Natural killer cell (primary cell): ENCODE measurements around the gene ZACN. TPM values are rescaled to one million over a fixed set of nuclear protein-coding genes. Genes with fewer than 3 reads are reported as not detected.

Source experiments
- ATAC-seq, 3 donors: fragments of 150-1000 bp in 2 of 3; fragments of 200-7000 bp in 1 of 3; cut with Tn5 transposase; 1 replicate in 1 of 3; 2 replicates in 2 of 3; pipeline ENCODE4 v1.10.0; 2021; ENCODE audit warnings: mild to moderate bottlenecking in 2 of 3, moderate library complexity in 2 of 3
- DNase-seq, 2 donors: peaks; one replicate each; pipeline versions ENCODE4 v3.0.0 to v3.0.0-alpha.2; 2013 to 2021; ENCODE audit warnings: mixed read lengths in 1 of 2
- H3K27ac ChIP-seq: one replicate; pipeline ENCODE4 v1.5.1; 2013; ENCODE audit warnings: mild to moderate bottlenecking, low read length
- H3K27me3 ChIP-seq: one replicate; pipeline ENCODE4 v1.6.1; 2013; ENCODE audit warnings: low read length; ENCODE audit not compliant: control insufficient read depth, insufficient read depth
- H3K36me3 ChIP-seq: one replicate; pipeline ENCODE4 v1.6.1; 2013; ENCODE audit warnings: low read length; ENCODE audit not compliant: control insufficient read depth, insufficient read depth
- H3K4me1 ChIP-seq: one replicate; pipeline ENCODE4 v1.6.1; 2013; ENCODE audit warnings: low read length; ENCODE audit not compliant: control insufficient read depth, insufficient read depth
- H3K4me3 ChIP-seq: one replicate; pipeline ENCODE4 v1.5.1; 2013; ENCODE audit warnings: low read length
- H3K9me3 ChIP-seq: one replicate; pipeline ENCODE4 v1.6.1; 2013; ENCODE audit warnings: low read length; ENCODE audit not compliant: control insufficient read depth, insufficient read depth
- H3K27ac Mint-ChIP-seq, 2 donors: one replicate each; pipeline ENCODE4 v1.8.0; 2022; ENCODE audit warnings: mild to moderate bottlenecking in 2 of 2, mixed read lengths in 2 of 2, moderate library complexity in 1 of 2
- H3K27me3 Mint-ChIP-seq, 2 donors: one replicate each; pipeline ENCODE4 v1.8.0; 2022; ENCODE audit warnings: low read depth in 2 of 2, mixed read lengths in 2 of 2
- H3K36me3 Mint-ChIP-seq: one replicate; pipeline ENCODE4 v1.8.0; 2022; ENCODE audit warnings: mixed read lengths
- H3K4me1 Mint-ChIP-seq, 2 donors: one replicate each; pipeline ENCODE4 v1.8.0; 2022; ENCODE audit warnings: mixed read lengths in 2 of 2
- H3K4me3 Mint-ChIP-seq: one replicate; pipeline ENCODE4 v1.8.0; 2022; ENCODE audit warnings: mild to moderate bottlenecking, moderate library complexity, mixed read lengths
- H3K9me3 Mint-ChIP-seq, 2 donors: one replicate each; pipeline ENCODE4 v1.8.0; 2022; ENCODE audit warnings: mixed read lengths in 2 of 2
- WGBS: methylation state at CpG from one replicate; pipeline ENCODE4 v1.1.7; 2013; ENCODE audit warnings: missing lambda C conversion rate; ENCODE audit not compliant: insufficient coverage; 5-methylcytosine and 5-hydroxymethylcytosine counted together
- intact Hi-C: fragments of 100-400 bp; cut with micrococcal nuclease; formaldehyde crosslinking; loops from one replicate; pipeline ENCODE4 v1.14.2; 2022
- total RNA-seq, 4 donors: library from RNA; stranded (reverse); fragments of 120-200 nt in 1 of 4; gene quantifications; one replicate each; pipeline versions ENCODE4 v1.2.3 to v1.2.4, GENCODE V29; 2013 to 2022
- TF ChIP-seq, protein P1 (sequence below): fragments of 200-600 bp; IDR thresholded peaks from one replicate; pipeline ENCODE4 v1.8.0; 2022; ENCODE audit warnings: antibody characterized with exemption

Gene ZACN
- total RNA-seq, 3 donors from 2014 or later (not counting 1 experiment from before 2014, with no cell fraction given) = 0.28 to 0.80 (median 0.50) TPM

DNA sequence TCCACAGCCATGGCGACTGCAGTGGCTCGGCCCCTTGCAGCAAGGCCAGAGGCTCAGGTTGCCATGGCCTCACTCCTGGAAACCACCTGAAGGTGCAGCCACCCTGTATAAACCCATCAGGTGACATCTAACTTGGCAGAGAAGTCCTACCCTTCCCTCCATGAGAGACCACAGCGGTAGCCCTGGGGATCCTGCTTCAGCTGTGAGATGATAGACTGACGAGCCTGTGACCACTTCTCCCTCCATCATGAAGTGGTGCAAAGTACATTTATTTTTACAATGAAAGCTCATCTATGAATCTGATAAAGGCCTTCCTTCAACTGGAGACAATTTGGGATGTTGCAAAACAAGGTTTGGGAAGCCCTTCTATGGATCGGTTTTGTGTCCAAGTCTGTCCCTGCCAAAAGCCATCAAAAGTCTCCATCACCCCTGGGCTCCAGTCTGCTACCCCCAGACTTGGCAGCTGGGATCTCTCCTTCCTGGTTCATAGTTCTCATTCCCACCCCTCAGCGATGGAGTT is 1.8 kb downstream of the ZACN start:
- peaks cover 12 to 21% of the 10 kb centered on the region in 2 donors for H3K27me3 Mint-ChIP-seq
- 70% methylated on average over 5 of the region's 6 CpGs for WGBS
- Histone ChIP-seq H3K9me3 (no peaks in the 10 kb centered on the region), H3K27ac (no peak overlapping the region), H3K27me3 (peaks cover 20% of the 10 kb centered on the region), H3K4me3 (no peak overlapping the region), H3K36me3 (peaks cover 34% of the 10 kb centered on the region), H3K4me1 (peaks cover 27% of the 10 kb centered on the region)
- H3K27ac Mint-ChIP-seq = no peak overlapping the region
- TF ChIP-seq, protein P1, sequence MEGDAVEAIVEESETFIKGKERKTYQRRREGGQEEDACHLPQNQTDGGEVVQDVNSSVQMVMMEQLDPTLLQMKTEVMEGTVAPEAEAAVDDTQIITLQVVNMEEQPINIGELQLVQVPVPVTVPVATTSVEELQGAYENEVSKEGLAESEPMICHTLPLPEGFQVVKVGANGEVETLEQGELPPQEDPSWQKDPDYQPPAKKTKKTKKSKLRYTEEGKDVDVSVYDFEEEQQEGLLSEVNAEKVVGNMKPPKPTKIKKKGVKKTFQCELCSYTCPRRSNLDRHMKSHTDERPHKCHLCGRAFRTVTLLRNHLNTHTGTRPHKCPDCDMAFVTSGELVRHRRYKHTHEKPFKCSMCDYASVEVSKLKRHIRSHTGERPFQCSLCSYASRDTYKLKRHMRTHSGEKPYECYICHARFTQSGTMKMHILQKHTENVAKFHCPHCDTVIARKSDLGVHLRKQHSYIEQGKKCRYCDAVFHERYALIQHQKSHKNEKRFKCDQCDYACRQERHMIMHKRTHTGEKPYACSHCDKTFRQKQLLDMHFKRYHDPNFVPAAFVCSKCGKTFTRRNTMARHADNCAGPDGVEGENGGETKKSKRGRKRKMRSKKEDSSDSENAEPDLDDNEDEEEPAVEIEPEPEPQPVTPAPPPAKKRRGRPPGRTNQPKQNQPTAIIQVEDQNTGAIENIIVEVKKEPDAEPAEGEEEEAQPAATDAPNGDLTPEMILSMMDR = no peak
- intact Hi-C loops = no loop called here
- ATAC-seq = no peak
- DNase-seq = peak in 1 of 2 donors; percentile 22
- H3K4me1 Mint-ChIP-seq = peaks cover 10 to 19% of the 10 kb centered on the region in 2 donors
- no peaks in the 10 kb centered on the region for H3K9me3 Mint-ChIP-seq
- no peak overlapping the region for H3K4me3 Mint-ChIP-seq
- H3K36me3 Mint-ChIP-seq = no peaks in the 10 kb centered on the region

DNA sequence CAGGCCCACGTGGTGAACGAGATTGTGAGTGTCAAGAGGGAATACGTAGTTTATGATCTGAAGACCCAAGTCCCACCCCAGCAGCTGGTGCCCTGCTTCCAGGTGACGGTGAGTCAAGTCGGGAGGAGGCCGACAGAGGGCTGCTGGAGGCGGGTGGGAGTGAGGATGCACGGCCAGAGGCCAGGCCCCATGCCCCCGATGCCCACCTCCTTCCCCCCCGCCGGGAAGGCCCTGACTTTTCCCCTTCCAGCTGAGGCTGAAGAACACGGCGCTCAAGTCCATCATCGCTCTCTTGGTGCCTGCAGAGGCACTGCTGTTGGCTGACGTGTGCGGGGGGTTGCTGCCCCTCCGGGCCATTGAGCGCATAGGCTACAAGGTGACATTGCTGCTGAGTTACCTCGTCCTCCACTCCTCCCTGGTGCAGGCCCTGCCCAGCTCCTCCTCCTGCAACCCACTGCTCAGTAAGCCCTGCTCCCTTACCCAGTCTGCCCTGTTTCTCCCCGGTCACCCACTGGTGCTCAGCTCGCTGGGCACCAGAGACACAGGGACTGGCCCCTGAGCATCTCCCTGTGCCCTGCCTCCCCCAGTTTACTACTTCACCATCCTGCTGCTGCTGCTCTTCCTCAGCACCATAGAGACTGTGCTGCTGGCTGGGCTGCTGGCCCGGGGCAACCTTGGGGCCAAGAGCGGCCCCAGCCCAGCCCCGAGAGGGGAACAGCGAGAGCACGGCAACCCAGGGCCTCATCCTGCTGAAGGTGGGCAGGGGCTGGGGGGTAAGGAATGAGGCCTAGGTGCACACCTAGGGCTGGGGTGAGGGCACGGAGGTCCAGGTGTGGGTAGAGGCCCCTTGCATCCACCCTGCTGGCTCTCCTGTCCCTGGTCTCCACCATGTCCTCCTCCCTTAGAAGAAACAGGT is 2.6 kb downstream of the ZACN start:
- peaks cover 10 to 19% of the 10 kb centered on the region in 2 donors for H3K27me3 Mint-ChIP-seq

DNA sequence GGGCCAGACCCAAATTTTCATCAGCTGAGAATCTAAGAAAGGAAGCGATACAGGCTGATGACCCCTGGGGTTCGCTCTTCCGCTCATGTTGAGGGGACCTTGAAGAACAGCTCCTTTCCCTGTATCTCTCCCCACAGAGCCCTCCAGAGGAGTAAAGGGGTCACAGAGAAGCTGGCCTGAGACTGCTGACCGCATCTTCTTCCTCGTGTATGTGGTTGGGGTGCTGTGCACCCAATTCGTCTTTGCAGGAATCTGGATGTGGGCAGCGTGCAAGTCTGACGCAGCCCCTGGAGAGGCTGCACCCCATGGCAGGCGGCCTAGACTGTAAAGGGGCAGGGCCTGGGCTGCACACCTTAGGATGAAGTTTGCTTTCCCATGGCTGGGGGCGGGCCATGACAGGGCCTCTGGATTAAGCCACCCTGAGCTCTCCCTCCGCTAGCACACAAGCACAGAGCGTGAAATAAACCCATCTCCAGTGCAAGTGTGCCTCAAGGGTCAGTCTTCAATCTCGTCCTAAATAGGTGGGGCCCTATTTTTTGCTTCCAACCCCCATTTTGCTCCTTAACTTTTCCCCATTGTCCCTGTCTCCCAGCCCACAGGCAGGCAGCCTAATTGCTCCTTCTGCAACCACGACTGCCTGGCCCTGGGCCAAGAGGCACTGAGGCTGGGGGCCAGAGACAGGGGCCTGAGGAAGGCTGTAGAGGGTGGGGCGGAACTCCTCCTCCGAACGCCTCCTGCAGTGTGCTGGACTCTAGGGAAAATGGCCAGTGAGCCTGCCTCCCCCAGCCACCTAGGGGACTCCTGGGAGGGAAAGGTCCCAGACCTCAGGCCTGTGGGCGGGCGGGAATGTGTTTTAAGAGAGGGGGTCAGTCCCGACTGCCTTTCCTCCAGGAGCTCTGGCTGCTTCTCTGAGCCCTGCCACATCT is 3.6 kb downstream of the ZACN start:
- Histone ChIP-seq H3K36me3 (peaks cover 51% of the 10 kb centered on the region), H3K4me3 (no peak overlapping the region), H3K9me3 (no peaks in the 10 kb centered on the region), H3K27me3 (peaks cover 7% of the 10 kb centered on the region), H3K27ac (no peak overlapping the region), H3K4me1 (peaks cover 12% of the 10 kb centered on the region)
- Mint-ChIP-seq H3K36me3 (no peaks in the 10 kb centered on the region), H3K4me1 (peaks cover 0 to 6% of the 10 kb centered on the region in 2 donors), H3K9me3 (no peaks in the 10 kb centered on the region), H3K27ac (peak overlapping the region in 1 of 2 donors; percentile 37), H3K4me3 (no peak overlapping the region), H3K27me3 (peaks cover 0 to 8% of the 10 kb centered on the region in 2 donors)
- no peak for DNase-seq
- TF ChIP-seq, protein P1 = no peak
- no peak for ATAC-seq
- intact Hi-C loops = no loop called here
- WGBS = 95% methylated on average over 20 of the region's 20 CpGs

More for the DNA sequence above, 2.6 kb downstream of the ZACN start:
- peak overlapping the region in 1 of 2 donors; percentile 37 for H3K27ac Mint-ChIP-seq
- H3K36me3 ChIP-seq = peaks cover 41% of the 10 kb centered on the region
- intact Hi-C loops = no loop called here
- peaks cover 13% of the 10 kb centered on the region for H3K27me3 ChIP-seq
- DNase-seq (no peak), ATAC-seq (no peak)
- H3K4me1 Mint-ChIP-seq = peaks cover 9 to 16% of the 10 kb centered on the region in 2 donors
- H3K36me3 Mint-ChIP-seq = no peaks in the 10 kb centered on the region
- no peak overlapping the region for H3K27ac ChIP-seq
- WGBS = 90% methylated on average over 27 of the region's 27 CpGs
- peaks cover 20% of the 10 kb centered on the region for H3K4me1 ChIP-seq
- TF ChIP-seq, protein P1 = no peak
- no peak overlapping the region for H3K4me3 ChIP-seq
- H3K9me3 ChIP-seq = no peaks in the 10 kb centered on the region
- H3K4me3 Mint-ChIP-seq = no peak overlapping the region
- no peaks in the 10 kb centered on the region for H3K9me3 Mint-ChIP-seq
